HepG2 (cell line): Measurements from ENCODE around the gene CTAG1A. TPM values are rescaled to one million over a fixed set of nuclear protein-coding genes. Genes with fewer than 3 reads are reported as not detected.

Source experiments
- ARNTL ChIP-seq: sonication (generic); formaldehyde crosslinking; IDR thresholded peaks from 2 replicates; pipeline ENCODE4 v1.4.0; 2020; ENCODE audit warnings: mild to moderate bottlenecking, missing genetic modification reagents
- ASH2L ChIP-seq: fragments of 300-600, 200-600 bp; sonication (generic); IDR thresholded peaks from 2 replicates; pipeline ENCODE4 v1.7.0; 2017; ENCODE audit warnings: low read depth, mild to moderate bottlenecking, moderate library complexity, mixed read lengths, low read length; ENCODE audit not compliant: insufficient read length
- ETS1 ChIP-seq: sonication (generic); formaldehyde crosslinking; IDR thresholded peaks from 2 replicates; pipeline ENCODE4 v1.4.0; 2020; ENCODE audit warnings: missing genetic modification reagents
- GPN1 ChIP-seq: sonication (generic); formaldehyde crosslinking; IDR thresholded peaks from 2 replicates; pipeline ENCODE4 v1.5.1; 2020; ENCODE audit warnings: missing genetic modification reagents, borderline replicate concordance
- HNF4G ChIP-seq, 2 experiments: sonication (generic) in 1 of 2; formaldehyde crosslinking in 1 of 2; IDR thresholded peaks; 2 replicates each; pipeline versions ENCODE4 v1.4.0 to v1.6.1; 2011 to 2020; ENCODE audit warnings: borderline replicate concordance in 2 of 2, low read depth in 2 of 2, mild to moderate bottlenecking in 2 of 2, low read length in 1 of 2, missing genetic modification reagents in 1 of 2, moderate library complexity in 1 of 2
- IRF1 ChIP-seq: sonication (generic); formaldehyde crosslinking; IDR thresholded peaks from 2 replicates; pipeline ENCODE4 v1.4.0; 2020; ENCODE audit warnings: low read depth, mild to moderate bottlenecking, missing genetic modification reagents
- NFYB ChIP-seq: sonication (generic); formaldehyde crosslinking; IDR thresholded peaks from 2 replicates; pipeline ENCODE4 v1.4.0; 2020; ENCODE audit warnings: missing genetic modification reagents
- RFX1 ChIP-seq: fragments of 450-650 bp; IDR thresholded peaks from 2 replicates; pipeline ENCODE4 v1.6.1; 2017
- THRA ChIP-seq: sonication (generic); formaldehyde crosslinking; IDR thresholded peaks from 2 replicates; pipeline ENCODE4 v1.4.0; 2020; ENCODE audit warnings: missing genetic modification reagents, borderline replicate concordance
- TOPORS ChIP-seq: sonication (generic); formaldehyde crosslinking; IDR thresholded peaks from 2 replicates; pipeline ENCODE4 v1.8.0; 2023; ENCODE audit warnings: mild to moderate bottlenecking, missing genetic modification reagents
- ZBTB1 ChIP-seq: sonication (generic); formaldehyde crosslinking; IDR thresholded peaks from 2 replicates; pipeline ENCODE4 v1.4.0; 2020; ENCODE audit warnings: missing genetic modification reagents, borderline replicate concordance
- ZFP82 ChIP-seq: sonication (generic); formaldehyde crosslinking; IDR thresholded peaks from 2 replicates; pipeline ENCODE4 v1.5.1; 2020; ENCODE audit warnings: mild to moderate bottlenecking, missing genetic modification reagents, borderline replicate concordance
- ZMAT3 ChIP-seq: sonication (generic); formaldehyde crosslinking; conservative IDR thresholded peaks from 2 replicates; pipeline ENCODE4 v1.7.0; 2021; ENCODE audit warnings: missing genetic modification reagents
- ZNF143 ChIP-seq: sonication (generic); formaldehyde crosslinking; IDR thresholded peaks from 2 replicates; pipeline ENCODE4 v1.4.0; 2020; ENCODE audit warnings: missing genetic modification reagents
- ZNF253 ChIP-seq: sonication (generic); formaldehyde crosslinking; IDR thresholded peaks from 2 replicates; pipeline ENCODE4 v1.8.0; 2022; ENCODE audit warnings: mild to moderate bottlenecking, missing genetic modification reagents, borderline replicate concordance
- ZNF276 ChIP-seq: sonication (generic); formaldehyde crosslinking; IDR thresholded peaks from 2 replicates; pipeline ENCODE4 v1.4.0; 2020; ENCODE audit warnings: mild to moderate bottlenecking, low read depth, missing genetic modification reagents
- ZNF674 ChIP-seq: sonication (generic); formaldehyde crosslinking; IDR thresholded peaks from 2 replicates; pipeline ENCODE4 v1.5.0; 2020; ENCODE audit warnings: low read depth, mild to moderate bottlenecking, missing genetic modification reagents
- ZNF687 ChIP-seq: sonication (generic); formaldehyde crosslinking; IDR thresholded peaks from 2 replicates; pipeline ENCODE4 v1.5.1; 2020; ENCODE audit warnings: mild to moderate bottlenecking, missing genetic modification reagents, moderate library complexity
- ZSCAN29 ChIP-seq: sonication (generic); formaldehyde crosslinking; conservative IDR thresholded peaks from 2 replicates; pipeline ENCODE4 v1.4.0; 2020; ENCODE audit warnings: mild to moderate bottlenecking, missing genetic modification reagents
- polyA plus RNA-seq, 8 experiments: library from polyadenylated mRNA; depleted of rRNA in 3 of 8; stranded (reverse) in 7 of 8; unstranded in 1 of 8; fragments of >200 nt; fragmentation: Illumina TruSeq in 4 of 8; extraction: Trizol in 4 of 8; gene quantifications; 2 replicates each; pipeline versions ENCODE4 v1.2.1 to v1.2.3, GENCODE V29; 2011 to 2016; ENCODE audit warnings: low read depth in 4 of 8, missing spikeins in 1 of 8, mixed read lengths in 1 of 8; ENCODE audit not compliant: insufficient read depth in 1 of 8
- total RNA-seq, 5 experiments: library from RNA; depleted of rRNA; stranded (reverse); fragments of >200 nt; fragmentation: Illumina TruSeq; extraction: Trizol; gene quantifications; 2 replicates each; pipeline ENCODE4 v1.2.3, GENCODE V29; 2016; ENCODE audit warnings: low read depth in 1 of 5

Gene CTAG1A
- total and polyA plus RNA-seq, 2 of the 13 experiments (the other 11 are each of a cell fraction or from before 2014, with no cell fraction given) = not detected

- peak; percentile 27; the same call in 1 of the 2 replicates for TF ChIP-seq ZNF687 (CRISPR knock-in tag)
- no peak; the same call in 1 of the 2 replicates for TF ChIP-seq ZMAT3 (CRISPR knock-in tag)
- TF ChIP-seq ARNTL = no peak
- no peak for TF ChIP-seq TOPORS
- TF ChIP-seq IRF1 (CRISPR knock-in tag) = no peak
- no peak for TF ChIP-seq ZFP82 (CRISPR knock-in tag)
- TF ChIP-seq ZNF276 (CRISPR knock-in tag) = no peak
- TF ChIP-seq GPN1 (CRISPR knock-in tag) = no peak
- no peak for TF ChIP-seq ZSCAN29 (CRISPR knock-in tag)
- TF ChIP-seq ETS1 (CRISPR knock-in tag) = no peak
- TF ChIP-seq THRA (CRISPR knock-in tag) = no peak
- TF ChIP-seq ASH2L = peak; percentile 72
- no peak for TF ChIP-seq HNF4G (IDR thresholded peaks at IDR 0.05; ENCODE audit: borderline replicate concordance, low read depth, low read length)
- TF ChIP-seq HNF4G (CRISPR knock-in tag; IDR thresholded peaks at IDR 0.05; ENCODE audit: borderline replicate concordance, low read depth) = no peak
- no peak for TF ChIP-seq ZBTB1 (CRISPR knock-in tag)
- TF ChIP-seq ZNF143 (CRISPR knock-in tag) = no peak
- TF ChIP-seq NFYB = peak; percentile 66
- TF ChIP-seq ZNF674 (CRISPR knock-in tag) = no peak
- no peak for TF ChIP-seq ZNF253 (CRISPR knock-in tag)
- TF ChIP-seq RFX1 = no peak
Measured at GRCh38 chrX:154547245-154548027, 37.5 kb upstream of the CTAG1A start, which contains the start of gene IKBKG (continued).
